RWPE1 (cell line): ENCODE measurements around the gene RIPOR1.

Experiments
- CTCF ChIA-PET: fragments of 350-600 bp; sonication (Branson Sonifier 250); formaldehyde crosslinking; extraction: SDS; loops from one replicate; lab custom pipeline; 2021; lab: Yijun Ruan, JAX
- POLR2A ChIA-PET: fragments of 400-600 bp; formaldehyde crosslinking; extraction: SDS; loops from one replicate; lab custom pipeline; 2020; ENCODE audit warnings: antibody characterized with exemption; ENCODE audit not compliant: low non-redundant PET; lab: Yijun Ruan, JAX
- DNase-seq: peaks from one replicate; pipeline ENCODE4 v3.0.0; 2012; ENCODE audit warnings: low spot score
- H3K27ac ChIP-seq: fragments of 450-650 bp; 2 replicates; pipeline ENCODE4 v1.5.1; 2017
- TF ChIP-seq, protein P1 (sequence below): fragments of 450-650 bp; conservative IDR thresholded peaks from 2 replicates; pipeline ENCODE4 v1.5.1; 2017; ENCODE audit warnings: low read depth, mild to moderate bottlenecking

RIPOR1 gene

DNA sequence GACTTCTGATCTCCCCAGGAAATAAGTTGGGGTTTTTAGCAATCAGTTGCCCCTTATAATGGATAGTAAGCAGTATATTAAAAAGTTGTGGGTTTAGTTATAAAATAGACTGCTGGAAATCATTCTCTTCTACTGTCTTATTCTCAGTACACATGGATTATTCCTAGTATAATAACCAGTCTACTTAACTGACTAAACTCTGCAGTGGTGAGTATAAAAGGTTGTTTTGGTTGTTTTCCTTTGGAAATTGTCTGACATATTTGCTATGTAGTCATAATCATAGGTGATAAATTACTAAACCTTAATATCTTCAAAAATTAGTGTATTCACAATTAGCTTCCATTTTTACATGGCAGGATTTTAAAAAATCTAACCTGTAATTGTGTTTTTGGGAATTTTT, 65.1 kb downstream of the RIPOR1 start:
- no peak overlapping the region for H3K27ac ChIP-seq
- TF ChIP-seq, protein P1, sequence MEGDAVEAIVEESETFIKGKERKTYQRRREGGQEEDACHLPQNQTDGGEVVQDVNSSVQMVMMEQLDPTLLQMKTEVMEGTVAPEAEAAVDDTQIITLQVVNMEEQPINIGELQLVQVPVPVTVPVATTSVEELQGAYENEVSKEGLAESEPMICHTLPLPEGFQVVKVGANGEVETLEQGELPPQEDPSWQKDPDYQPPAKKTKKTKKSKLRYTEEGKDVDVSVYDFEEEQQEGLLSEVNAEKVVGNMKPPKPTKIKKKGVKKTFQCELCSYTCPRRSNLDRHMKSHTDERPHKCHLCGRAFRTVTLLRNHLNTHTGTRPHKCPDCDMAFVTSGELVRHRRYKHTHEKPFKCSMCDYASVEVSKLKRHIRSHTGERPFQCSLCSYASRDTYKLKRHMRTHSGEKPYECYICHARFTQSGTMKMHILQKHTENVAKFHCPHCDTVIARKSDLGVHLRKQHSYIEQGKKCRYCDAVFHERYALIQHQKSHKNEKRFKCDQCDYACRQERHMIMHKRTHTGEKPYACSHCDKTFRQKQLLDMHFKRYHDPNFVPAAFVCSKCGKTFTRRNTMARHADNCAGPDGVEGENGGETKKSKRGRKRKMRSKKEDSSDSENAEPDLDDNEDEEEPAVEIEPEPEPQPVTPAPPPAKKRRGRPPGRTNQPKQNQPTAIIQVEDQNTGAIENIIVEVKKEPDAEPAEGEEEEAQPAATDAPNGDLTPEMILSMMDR = no peak
- ChIA-PET POLR2A (no interaction called here), CTCF (interaction anchor here (0.6 kb wide), 1 partner anchor 21 kb away, joined by 3 read pairs; no protein-coding TSS in a partner anchor)
- DNase-seq = no peak

DNA sequence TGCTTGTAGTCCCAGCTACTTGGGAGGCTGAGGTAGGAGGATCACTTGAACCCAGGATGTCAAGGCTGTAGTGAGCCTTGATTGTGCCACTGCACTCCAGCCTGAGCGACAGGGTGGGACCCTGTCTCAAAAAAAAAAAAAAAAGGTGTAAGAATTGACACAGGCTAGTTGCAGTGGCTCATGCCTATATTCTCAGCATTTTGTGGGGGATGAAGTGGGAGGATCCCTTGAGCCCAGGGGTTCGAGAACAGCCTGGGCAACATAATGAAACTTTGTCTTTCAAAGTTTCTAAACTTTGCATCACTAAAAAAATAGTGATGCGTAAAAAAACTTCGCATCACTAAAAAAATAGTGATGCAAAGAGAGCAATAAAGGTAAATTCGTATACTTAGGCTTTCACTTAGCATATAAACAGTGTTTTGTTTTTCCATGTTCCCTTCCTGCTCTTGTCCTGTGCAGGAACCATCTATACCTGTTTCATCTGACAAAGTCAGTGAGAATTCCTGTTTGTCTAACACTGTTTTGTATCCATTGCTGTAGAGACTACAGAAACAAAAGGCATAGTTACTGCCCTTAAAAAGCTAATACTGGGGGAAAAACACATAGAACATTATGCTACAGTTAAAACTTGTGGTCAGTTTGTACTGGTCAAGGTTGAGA, 65.8 kb downstream of the RIPOR1 start:
- ChIA-PET POLR2A (interaction anchor here (0.6 kb wide), 1 partner anchor 32 kb away, joined by 3 read pairs; the partner anchor contains the start of gene CTCF), CTCF (interaction anchor here (0.6 kb wide), 1 partner anchor 183 kb away, joined by 3 read pairs; no protein-coding TSS in a partner anchor)
- TF ChIP-seq, protein P1 = no peak
- DNase-seq = no peak
- peak overlapping the region; percentile 51; the same call in 1 of the 2 replicates for H3K27ac ChIP-seq

DNA sequence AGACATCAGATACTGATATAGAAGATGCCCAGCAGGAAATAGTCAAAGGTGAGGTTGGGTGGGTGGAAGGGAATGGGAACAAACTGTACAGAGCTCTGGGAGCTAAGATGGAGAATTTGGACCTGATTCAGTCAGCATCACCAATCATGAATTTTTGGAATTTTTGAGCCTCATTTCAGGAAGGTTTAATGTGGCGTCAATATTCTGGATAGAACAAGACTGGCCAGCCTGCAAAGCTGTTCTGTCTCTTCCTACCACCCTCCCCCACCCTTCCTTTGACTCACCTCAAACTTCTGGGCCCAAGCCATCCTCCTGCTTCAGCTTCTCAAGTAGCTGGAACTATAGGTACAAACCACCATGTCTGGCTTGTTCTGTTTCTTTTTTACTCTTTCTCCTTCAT, 66.3 kb downstream of the RIPOR1 start:
- ChIA-PET POLR2A (interaction anchor here (0.6 kb wide), 1 partner anchor 32 kb away, joined by 3 read pairs; the partner anchor contains the start of gene CTCF), CTCF (interaction anchor here (0.6 kb wide), 1 partner anchor 183 kb away, joined by 3 read pairs; no protein-coding TSS in a partner anchor)
- TF ChIP-seq, protein P1 = no peak
- peak; percentile 42 for DNase-seq
- no peak overlapping the region for H3K27ac ChIP-seq
